Bronchial epithelial cell (primary cell): ENCODE results near the gene DSCAM. TPM values are rescaled to one million over a fixed set of nuclear protein-coding genes. Genes with fewer than 3 reads are reported as not detected.
A peak's percentile ranks its signal among the peaks of the same experiment; 100 is the strongest.

Source experiments
- DNase-seq: peaks from one replicate; pipeline ENCODE4 v3.0.0-alpha.2; 2010; ENCODE audit warnings: low read depth
- FAIRE-seq: peaks from 2 replicates; lab custom pipeline; 2011; peaks lifted over from hg19 to GRCh38; lab: Jason Lieb, UNC
- H3K27me3 ChIP-seq: 2 replicates; pipeline ENCODE4 v1.5.1; 2011; ENCODE audit warnings: low read length; ENCODE audit not compliant: control insufficient read depth, insufficient read depth
- H3K36me3 ChIP-seq: 2 replicates; pipeline ENCODE4 v1.5.1; 2011; ENCODE audit warnings: low read length; ENCODE audit not compliant: control insufficient read depth, insufficient read depth
- H3K4me3 ChIP-seq: 2 replicates; pipeline ENCODE4 v1.5.1; 2011; ENCODE audit warnings: mild to moderate bottlenecking, low read depth, low read length, control low read depth
- total RNA-seq: library from RNA; depleted of rRNA; stranded (reverse); fragments of >200 nt; gene quantifications from 2 replicates; pipeline ENCODE4 v1.2.1, GENCODE V29; 2014
- TF ChIP-seq, protein P1 (sequence below): IDR thresholded peaks from 2 replicates; pipeline ENCODE4 v1.5.1; 2011; ENCODE audit warnings: mild to moderate bottlenecking, moderate library complexity, low read length, control low read depth, inconsistent platforms; ENCODE audit not compliant: insufficient read depth, severe bottlenecking

The DSCAM gene
- total RNA-seq, 1 donor from 2014 or later = 0.53 TPM

DNA sequence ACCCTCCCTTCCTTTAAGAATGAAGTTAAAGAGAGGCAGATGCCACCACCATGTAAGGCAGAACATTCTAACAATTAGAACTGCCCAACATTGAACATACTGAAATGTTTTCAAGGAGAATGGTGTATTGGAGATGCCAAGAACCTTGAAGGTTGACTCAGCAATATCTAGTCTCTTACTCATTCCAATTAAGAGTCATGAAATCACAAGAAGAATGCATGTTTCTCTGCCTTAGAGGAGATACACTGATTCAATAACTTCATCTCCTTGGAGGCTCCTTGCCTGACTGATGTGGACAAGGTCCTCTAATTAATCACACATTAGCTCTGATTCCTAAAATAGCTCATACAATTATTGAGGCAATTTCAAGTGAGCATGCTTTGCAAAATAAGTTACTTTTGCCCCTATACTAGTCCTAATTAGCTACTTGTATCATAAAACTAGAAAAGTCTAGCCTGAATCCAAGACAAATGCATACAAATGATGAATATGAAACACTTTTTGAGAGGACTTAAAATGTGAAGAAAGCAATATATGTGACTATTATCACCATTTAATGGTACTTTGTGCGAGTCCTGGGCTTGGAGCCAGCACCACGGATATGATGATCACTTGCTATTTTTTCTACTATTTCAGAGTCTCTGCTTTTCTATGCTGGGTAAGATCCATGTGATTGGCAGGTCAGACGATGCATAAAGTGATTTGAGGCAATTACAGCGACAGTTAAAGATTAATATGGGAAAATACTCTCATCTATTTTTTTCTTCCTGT, 114.5 kb downstream of the DSCAM start:
- DNase-seq (peak; percentile 18), FAIRE-seq (no peak)
- H3K4me3 ChIP-seq = no peak overlapping the region
- H3K36me3 ChIP-seq = no peaks in the 10 kb centered on the region
- H3K27me3 ChIP-seq = no peaks in the 10 kb centered on the region
- TF ChIP-seq, protein P1, sequence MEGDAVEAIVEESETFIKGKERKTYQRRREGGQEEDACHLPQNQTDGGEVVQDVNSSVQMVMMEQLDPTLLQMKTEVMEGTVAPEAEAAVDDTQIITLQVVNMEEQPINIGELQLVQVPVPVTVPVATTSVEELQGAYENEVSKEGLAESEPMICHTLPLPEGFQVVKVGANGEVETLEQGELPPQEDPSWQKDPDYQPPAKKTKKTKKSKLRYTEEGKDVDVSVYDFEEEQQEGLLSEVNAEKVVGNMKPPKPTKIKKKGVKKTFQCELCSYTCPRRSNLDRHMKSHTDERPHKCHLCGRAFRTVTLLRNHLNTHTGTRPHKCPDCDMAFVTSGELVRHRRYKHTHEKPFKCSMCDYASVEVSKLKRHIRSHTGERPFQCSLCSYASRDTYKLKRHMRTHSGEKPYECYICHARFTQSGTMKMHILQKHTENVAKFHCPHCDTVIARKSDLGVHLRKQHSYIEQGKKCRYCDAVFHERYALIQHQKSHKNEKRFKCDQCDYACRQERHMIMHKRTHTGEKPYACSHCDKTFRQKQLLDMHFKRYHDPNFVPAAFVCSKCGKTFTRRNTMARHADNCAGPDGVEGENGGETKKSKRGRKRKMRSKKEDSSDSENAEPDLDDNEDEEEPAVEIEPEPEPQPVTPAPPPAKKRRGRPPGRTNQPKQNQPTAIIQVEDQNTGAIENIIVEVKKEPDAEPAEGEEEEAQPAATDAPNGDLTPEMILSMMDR = no peak

DNA sequence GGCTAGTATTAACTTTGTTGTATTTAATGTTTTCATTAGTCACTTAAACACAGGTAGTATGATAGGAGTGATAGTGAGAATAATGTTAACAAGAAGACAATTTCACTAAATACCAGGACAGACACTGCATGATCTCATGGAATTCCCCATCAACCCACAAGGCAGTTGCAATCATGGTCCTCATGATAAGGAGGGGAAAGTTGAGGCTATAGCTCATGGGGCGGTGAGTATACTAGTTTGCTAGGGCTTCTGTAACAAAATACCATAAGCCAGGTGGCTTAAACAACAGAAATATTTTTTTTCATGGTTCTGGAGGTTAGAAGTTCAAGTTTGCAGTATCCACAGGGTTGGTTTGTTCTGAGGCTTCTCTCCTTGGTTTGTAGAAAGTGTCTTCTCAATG, 115.8 kb downstream of the DSCAM start:
- H3K4me3 ChIP-seq = no peak overlapping the region
- TF ChIP-seq, protein P1 = no peak
- DNase-seq (no peak), FAIRE-seq (no peak)
- H3K27me3 ChIP-seq = no peaks in the 10 kb centered on the region
- no peaks in the 10 kb centered on the region for H3K36me3 ChIP-seq

DNA sequence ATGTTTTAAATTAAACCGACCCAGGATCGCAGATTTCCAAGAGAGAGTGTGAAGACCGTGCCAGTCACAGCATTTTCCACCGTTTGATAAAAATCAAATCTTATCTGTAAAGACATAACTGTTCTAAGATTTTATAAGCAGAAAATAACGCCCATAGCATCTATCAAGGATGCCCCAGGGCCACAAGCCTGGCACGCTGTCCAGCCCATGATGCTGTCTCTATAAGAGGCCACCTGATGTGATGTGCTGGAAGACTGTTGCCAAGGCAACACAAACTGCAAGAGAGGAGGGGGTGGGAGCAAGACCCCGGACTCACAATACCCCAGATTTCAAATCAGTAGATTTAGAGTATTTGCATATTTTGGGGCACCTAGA, 116.5 kb downstream of the DSCAM start:
- TF ChIP-seq, protein P1 = no peak
- H3K36me3 ChIP-seq = no peaks in the 10 kb centered on the region
- no peaks in the 10 kb centered on the region for H3K27me3 ChIP-seq
- FAIRE-seq (no peak), DNase-seq (no peak)
- no peak overlapping the region for H3K4me3 ChIP-seq

DNA sequence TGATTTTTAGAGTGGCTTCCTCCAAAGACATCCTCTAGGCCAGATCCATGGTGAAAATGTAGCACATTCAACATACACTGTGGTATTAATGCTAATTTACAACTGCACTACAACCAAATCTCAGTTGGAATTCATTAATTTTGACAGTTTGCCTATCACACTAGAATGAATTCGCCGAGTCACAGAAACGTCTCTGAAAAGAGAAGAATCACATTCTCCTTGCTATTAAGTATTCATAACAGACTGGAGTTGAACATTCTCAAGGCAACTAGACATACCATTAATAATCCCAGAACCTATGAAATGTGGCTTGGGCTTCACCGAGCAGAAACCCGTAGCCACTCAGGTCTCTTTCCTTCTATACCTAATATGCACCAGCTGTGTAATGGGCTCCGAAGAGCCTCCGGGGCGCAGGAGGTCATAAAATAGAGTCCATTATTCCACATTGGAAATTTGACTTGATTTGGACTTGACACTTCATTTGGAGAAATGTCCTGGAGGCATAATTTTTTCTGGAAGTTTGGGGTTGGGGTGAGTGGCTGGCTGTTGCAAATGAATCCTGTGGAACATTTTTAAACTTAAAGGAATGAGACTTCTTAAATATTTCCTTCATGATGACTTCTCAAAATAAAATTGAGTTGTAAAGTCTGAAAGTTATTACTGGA, 117.1 kb downstream of the DSCAM start:
- no peak for DNase-seq
- TF ChIP-seq, protein P1 = no peak
- Histone ChIP-seq H3K4me3 (no peak overlapping the region), H3K27me3 (no peaks in the 10 kb centered on the region), H3K36me3 (no peaks in the 10 kb centered on the region)
- FAIRE-seq = no peak

DNA sequence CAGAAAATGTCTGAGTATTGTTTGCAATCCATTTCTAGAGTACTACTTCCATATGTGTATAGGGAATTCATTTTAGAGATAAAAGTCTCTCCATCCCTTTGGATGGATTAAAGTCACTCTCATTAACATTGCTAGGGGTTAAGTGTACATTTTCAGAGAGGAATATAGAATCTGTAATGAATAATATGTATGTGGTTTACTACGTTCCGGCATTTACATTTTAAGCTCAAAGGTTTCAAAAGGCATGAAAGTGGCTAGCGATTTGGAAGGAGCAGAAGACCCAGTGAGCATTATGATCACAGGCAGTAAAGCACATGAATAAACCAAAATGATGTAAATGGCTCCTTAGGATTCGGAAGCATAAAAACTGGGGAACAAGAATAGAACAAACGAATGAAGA, 123.0 kb downstream of the DSCAM start:
- TF ChIP-seq, protein P1 = no peak
- DNase-seq = no peak
- no peak for FAIRE-seq
- H3K36me3 ChIP-seq = no peaks in the 10 kb centered on the region
- no peaks in the 10 kb centered on the region for H3K27me3 ChIP-seq
- H3K4me3 ChIP-seq = no peak overlapping the region
